ENCODE data around the gene METTL8.

The METTL8 gene

GRCh38 chr2:171400395-171400794 lies 33.4 kb downstream of the METTL8 start:
- Histone ChIP-seq H3K4me1 (peaks cover 0 to 15% (median 0%) of the 10 kb centered on the region in 10 experiments; a peak in 4 of 20 replicates), H3K27ac (no peak overlapping the region), H4K20me1 (no peaks in the 10 kb centered on the region), H3K9ac (no peak overlapping the region), H3K4me3 (no peak overlapping the region), H3K36me3 (peaks cover 0 to 32% (median 15%) of the 10 kb centered on the region in 11 experiments; a peak in 12 of 22 replicates), H3K9me3 (replicated peaks in 1 of 11) (peaks cover 26 to 42% (median 36%) of the 10 kb centered on the region in 11 experiments), H3K4me2 (no peak overlapping the region), H3K27me3 (no peaks in the 10 kb centered on the region)
- TF ChIP-seq Cebpa-rat (IDR thresholded peaks at IDR 0.05): no peak

- Histone ChIP-seq H3K9ac (no peak overlapping the region), H4K20me1 (no peaks in the 10 kb centered on the region), H3K27me3 (no peaks in the 10 kb centered on the region), H3K4me3 (no peak overlapping the region), H3K9me3 (replicated peaks in 1 of 11) (peaks cover 26 to 42% (median 36%) of the 10 kb centered on the region in 11 experiments), H3K36me3 (peaks cover 0 to 26% (median 15%) of the 10 kb centered on the region in 11 experiments; a peak in 12 of 22 replicates), H3K4me1 (peaks cover 0 to 6% (median 0%) of the 10 kb centered on the region in 10 experiments; a peak in 1 of 20 replicates), H3K27ac (no peak overlapping the region), H3K4me2 (no peak overlapping the region)
- no peak for TF ChIP-seq Cebpa-rat (IDR thresholded peaks at IDR 0.05)
These were observed 34.5 kb downstream of the METTL8 start for GRCh38 chr2:171399292-171399691.

- no peaks in the 10 kb centered on the region for H3K27me3 ChIP-seq
- no peak overlapping the region for H3K9ac ChIP-seq
- H3K36me3 ChIP-seq: 0 out of 22 replicates have a peak, but pooled peaks cover 0 to 9% (median 0%) of the 10 kb centered on the region in 11 experiments
- no peak overlapping the region for H3K27ac ChIP-seq
- 0 out of 20 replicates have a peak, but pooled peaks cover 0 to 1% (median 0%) of the 10 kb centered on the region in 10 experiments for H3K4me1 ChIP-seq
- no peak overlapping the region for H3K4me3 ChIP-seq
- H3K4me2 ChIP-seq: no peak overlapping the region
- H4K20me1 ChIP-seq: no peaks in the 10 kb centered on the region; a peak in 1 of 22 replicates
- no peak for TF ChIP-seq Cebpa-rat (IDR thresholded peaks at IDR 0.05)
- H3K9me3 ChIP-seq (replicated peaks in 1 of 11): peaks cover 4 to 16% (median 7%) of the 10 kb centered on the region in 11 experiments; a peak in 9 of 22 replicates
These were observed 39.5 kb downstream of the METTL8 start for GRCh38 chr2:171394164-171394740.

- Histone ChIP-seq H3K9me3 (replicated peaks in 1 of 11) (peaks cover 4 to 16% (median 7%) of the 10 kb centered on the region in 11 experiments; a peak in 9 of 22 replicates), H3K36me3 (0 out of 22 replicates have a peak, but pooled peaks cover 0 to 9% (median 0%) of the 10 kb centered on the region in 11 experiments), H4K20me1 (no peaks in the 10 kb centered on the region; a peak in 1 of 22 replicates), H3K4me2 (no peak overlapping the region), H3K9ac (no peak overlapping the region), H3K4me3 (no peak overlapping the region), H3K27me3 (no peaks in the 10 kb centered on the region), H3K4me1 (peaks cover 0 to 4% (median 0%) of the 10 kb centered on the region in 10 experiments; a peak in 3 of 20 replicates), H3K27ac (no peak overlapping the region)
- no peak for TF ChIP-seq Cebpa-rat (IDR thresholded peaks at IDR 0.05)
These were observed 40.3 kb downstream of the METTL8 start for GRCh38 chr2:171393487-171393886.

GRCh38 chr2:171391532-171391931 lies 42.3 kb downstream of the METTL8 start:
- Histone ChIP-seq H3K27ac (no peak overlapping the region), H3K4me3 (no peak overlapping the region), H3K4me2 (no peak overlapping the region), H3K9ac (no peak overlapping the region), H3K36me3 (0 out of 22 replicates have a peak, but pooled peaks cover 0 to 9% (median 0%) of the 10 kb centered on the region in 11 experiments), H3K4me1 (peaks cover 0 to 12% (median 0%) of the 10 kb centered on the region in 10 experiments; a peak in 7 of 20 replicates), H3K27me3 (no peaks in the 10 kb centered on the region), H4K20me1 (no peaks in the 10 kb centered on the region; a peak in 1 of 22 replicates), H3K9me3 (replicated peaks in 1 of 11) (peaks cover 0 to 6% (median 0%) of the 10 kb centered on the region in 11 experiments; a peak in 1 of 22 replicates)
- no peak for TF ChIP-seq Cebpa-rat (IDR thresholded peaks at IDR 0.05)

GRCh38 chr2:171390941-171391516 lies 42.8 kb downstream of the METTL8 start:
- Histone ChIP-seq H4K20me1 (no peaks in the 10 kb centered on the region; a peak in 1 of 22 replicates), H3K4me2 (no peak overlapping the region), H3K4me3 (no peak overlapping the region), H3K36me3 (0 out of 22 replicates have a peak, but pooled peaks cover 0 to 9% (median 0%) of the 10 kb centered on the region in 11 experiments), H3K27ac (no peak overlapping the region), H3K9ac (no peak overlapping the region), H3K4me1 (peaks cover 0 to 12% (median 0%) of the 10 kb centered on the region in 10 experiments; a peak in 7 of 20 replicates), H3K9me3 (replicated peaks in 1 of 11) (peaks cover 0 to 6% (median 0%) of the 10 kb centered on the region in 11 experiments; a peak in 1 of 22 replicates), H3K27me3 (no peaks in the 10 kb centered on the region)
- TF ChIP-seq Cebpa-rat (IDR thresholded peaks at IDR 0.05): no peak

- TF ChIP-seq Cebpa-rat (IDR thresholded peaks at IDR 0.05): no peak
- no peaks in the 10 kb centered on the region for H3K9me3 ChIP-seq (replicated peaks in 1 of 11)
- H3K27ac ChIP-seq: no peak overlapping the region; a peak in 1 of 22 replicates
- peaks cover 0 to 9% (median 0%) of the 10 kb centered on the region in 11 experiments; a peak in 2 of 22 replicates for H3K36me3 ChIP-seq
- H3K9ac ChIP-seq: no peak overlapping the region
- H3K4me1 ChIP-seq: peaks cover 0 to 12% (median 0%) of the 10 kb centered on the region in 10 experiments; a peak in 7 of 20 replicates
- H3K4me3 ChIP-seq: no peak overlapping the region
- no peaks in the 10 kb centered on the region; a peak in 1 of 22 replicates for H4K20me1 ChIP-seq
- H3K27me3 ChIP-seq: no peaks in the 10 kb centered on the region
- H3K4me2 ChIP-seq: no peak overlapping the region
These were observed 44.0 kb downstream of the METTL8 start for GRCh38 chr2:171389780-171390179.

GRCh38 chr2:171389325-171389724 lies 44.5 kb downstream of the METTL8 start:
- peaks cover 0 to 9% (median under 1%) of the 10 kb centered on the region in 11 experiments; a peak in 3 of 22 replicates for H3K36me3 ChIP-seq
- no peak overlapping the region for H3K27ac ChIP-seq
- peak overlapping the region in 1 of 11 experiments; percentile 23; a peak in 1 of 22 replicates for H3K4me2 ChIP-seq
- peaks cover 0 to 12% (median 0%) of the 10 kb centered on the region in 10 experiments; a peak in 7 of 20 replicates for H3K4me1 ChIP-seq
- H3K27me3 ChIP-seq: no peaks in the 10 kb centered on the region
- no peak overlapping the region for H3K4me3 ChIP-seq
- no peak overlapping the region for H3K9ac ChIP-seq
- no peak for TF ChIP-seq Cebpa-rat (IDR thresholded peaks at IDR 0.05)
- H3K9me3 ChIP-seq (replicated peaks in 1 of 11): no peaks in the 10 kb centered on the region
- H4K20me1 ChIP-seq: no peaks in the 10 kb centered on the region; a peak in 1 of 22 replicates

- Histone ChIP-seq H3K36me3 (peaks cover 0 to 19% (median 9%) of the 10 kb centered on the region in 11 experiments; a peak in 12 of 22 replicates), H4K20me1 (no peaks in the 10 kb centered on the region), H3K4me1 (peaks cover 0 to 12% (median 0%) of the 10 kb centered on the region in 10 experiments; a peak in 7 of 20 replicates), H3K4me3 (no peak overlapping the region), H3K27ac (no peak overlapping the region), H3K9me3 (replicated peaks in 1 of 11) (peaks cover 6 to 9% (median 8%) of the 10 kb centered on the region in 11 experiments; a peak in 21 of 22 replicates), H3K4me2 (no peak overlapping the region), H3K27me3 (no peaks in the 10 kb centered on the region), H3K9ac (no peak overlapping the region)
- no peak for TF ChIP-seq Cebpa-rat (IDR thresholded peaks at IDR 0.05)
These were observed 46.7 kb downstream of the METTL8 start for GRCh38 chr2:171387052-171387451.
